WTC11 (cell line): Measurements from ENCODE around the gene RXRB. TPM values are rescaled to one million over a fixed set of nuclear protein-coding genes. Genes with fewer than 3 reads are reported as not detected.

ENCODE experiments used
- ATAC-seq: fragments of 200-7000 bp; cut with Tn5 transposase; 2 replicates; pipeline ENCODE4 v1.10.0; 2021; ENCODE audit warnings: mild to moderate bottlenecking, moderate library complexity
- CTCF ChIA-PET: fragments of 300-600 bp; sonication (Branson Sonifier 250); formaldehyde crosslinking; loops from one replicate; lab custom pipeline; 2021; ENCODE audit warnings: antibody characterized with exemption; lab: Charles Lee
- POLR2A ChIA-PET: fragments of 350-600 bp; sonication (Branson Sonifier 250); formaldehyde crosslinking; loops from one replicate; lab custom pipeline; 2021; ENCODE audit warnings: antibody characterized with exemption; lab: Charles Lee
- DNase-seq: peaks from one replicate; pipeline ENCODE4 v3.0.0; 2021; ENCODE audit warnings: low spot score
- H3K27ac Mint-ChIP-seq: 2 replicates; pipeline ENCODE4 v1.8.0; 2021; ENCODE audit warnings: mixed read lengths
- H3K27me3 Mint-ChIP-seq: 2 replicates; pipeline ENCODE4 v1.8.0; 2021; ENCODE audit warnings: low read depth, mild to moderate bottlenecking, moderate library complexity, mixed read lengths
- H3K36me3 Mint-ChIP-seq: 2 replicates; pipeline ENCODE4 v1.8.0; 2021; ENCODE audit warnings: mixed read lengths
- H3K4me1 Mint-ChIP-seq: 2 replicates; pipeline ENCODE4 v1.8.0; 2022; ENCODE audit warnings: mixed read lengths
- H3K4me3 Mint-ChIP-seq: 2 replicates; pipeline ENCODE4 v1.8.0; 2021; ENCODE audit warnings: mild to moderate bottlenecking, moderate library complexity, mixed read lengths
- H3K9me3 Mint-ChIP-seq: 2 replicates; pipeline ENCODE4 v1.8.0; 2021; ENCODE audit warnings: mixed read lengths
- CREM ChIP-seq: sonication (generic); formaldehyde crosslinking; IDR thresholded peaks from 2 replicates; pipeline ENCODE4 v1.8.1; 2022; ENCODE audit warnings: mild to moderate bottlenecking, missing genetic modification reagents, moderate library complexity
- E2F5 ChIP-seq: sonication (generic); formaldehyde crosslinking; IDR thresholded peaks from 2 replicates; pipeline ENCODE4 v1.8.1; 2022; ENCODE audit warnings: mild to moderate bottlenecking, moderate library complexity, missing genetic modification reagents
- ELF4 ChIP-seq: sonication (generic); formaldehyde crosslinking; IDR thresholded peaks from 2 replicates; pipeline ENCODE4 v1.8.1; 2022; ENCODE audit warnings: low read depth, mild to moderate bottlenecking, moderate library complexity, missing genetic modification reagents
- EMX1 ChIP-seq: fragments of 250-450 bp; sonication (Bioruptor Pico); IDR thresholded peaks from 2 replicates; pipeline ENCODE4 v1.8.0; 2021; ENCODE audit warnings: mild to moderate bottlenecking
- ESRRA ChIP-seq: sonication (generic); formaldehyde crosslinking; IDR thresholded peaks from 2 replicates; pipeline ENCODE4 v1.8.1; 2022; ENCODE audit warnings: mild to moderate bottlenecking, missing genetic modification reagents, borderline replicate concordance
- FOXP1 ChIP-seq: sonication (generic); formaldehyde crosslinking; IDR thresholded peaks from 2 replicates; pipeline ENCODE4 v1.8.0; 2022; ENCODE audit warnings: missing genetic modification reagents, mild to moderate bottlenecking, moderate library complexity, borderline replicate concordance
- FOXP4 ChIP-seq: sonication (generic); formaldehyde crosslinking; IDR thresholded peaks from 2 replicates; pipeline ENCODE4 v1.8.0; 2022; ENCODE audit warnings: mild to moderate bottlenecking, missing genetic modification reagents
- MXD4 ChIP-seq: fragments of 250-450 bp; sonication (Bioruptor Pico); IDR thresholded peaks from 2 replicates; pipeline ENCODE4 v1.8.0; 2021; ENCODE audit warnings: mild to moderate bottlenecking, moderate library complexity, borderline replicate concordance
- NR1H2 ChIP-seq: sonication (generic); formaldehyde crosslinking; IDR thresholded peaks from 2 replicates; pipeline ENCODE4 v1.9.0; 2021; ENCODE audit warnings: mild to moderate bottlenecking, moderate library complexity, missing genetic modification reagents
- PRRX2 ChIP-seq: fragments of 250-450 bp; sonication (Bioruptor Pico); IDR thresholded peaks from 2 replicates; pipeline ENCODE4 v1.8.0; 2021; ENCODE audit warnings: mild to moderate bottlenecking
- RELA ChIP-seq: sonication (generic); formaldehyde crosslinking; IDR thresholded peaks from 2 replicates; pipeline ENCODE4 v1.8.1; 2022; ENCODE audit warnings: missing genetic modification reagents, mild to moderate bottlenecking, borderline replicate concordance
- SOX15 ChIP-seq: fragments of 250-450 bp; sonication (Bioruptor Pico); IDR thresholded peaks from 2 replicates; pipeline ENCODE4 v1.9.0; 2021; ENCODE audit warnings: mild to moderate bottlenecking
- SP1 ChIP-seq: sonication (generic); formaldehyde crosslinking; conservative IDR thresholded peaks from 2 replicates; pipeline ENCODE4 v1.8.1; 2022; ENCODE audit warnings: missing genetic modification reagents
- TCF7 ChIP-seq: sonication (generic); formaldehyde crosslinking; IDR thresholded peaks from 2 replicates; pipeline ENCODE4 v1.8.0; 2022; ENCODE audit warnings: mild to moderate bottlenecking, low read depth, missing genetic modification reagents, moderate library complexity
- TEAD4 ChIP-seq: sonication (generic); formaldehyde crosslinking; IDR thresholded peaks from 2 replicates; pipeline ENCODE4 v1.8.0; 2022; ENCODE audit warnings: mild to moderate bottlenecking, missing genetic modification reagents
- ZNF121 ChIP-seq: sonication (generic); formaldehyde crosslinking; IDR thresholded peaks from 2 replicates; pipeline ENCODE4 v1.8.0; 2023; ENCODE audit warnings: missing genetic modification reagents
- ZNF138 ChIP-seq: sonication (generic); formaldehyde crosslinking; conservative IDR thresholded peaks from 2 replicates; pipeline ENCODE4 v1.8.1; 2022; ENCODE audit warnings: mild to moderate bottlenecking, moderate library complexity, missing genetic modification reagents
- ZNF219 ChIP-seq: sonication (generic); formaldehyde crosslinking; IDR thresholded peaks from 2 replicates; pipeline ENCODE4 v1.8.0; 2023; ENCODE audit warnings: missing genetic modification reagents, mild to moderate bottlenecking, borderline replicate concordance
- ZNF396 ChIP-seq: fragments of 250-450 bp; sonication (Bioruptor Pico); IDR thresholded peaks from 2 replicates; pipeline ENCODE4 v1.8.0; 2021; ENCODE audit warnings: mild to moderate bottlenecking, moderate library complexity, borderline replicate concordance
- total RNA-seq: library from RNA; stranded (reverse); gene quantifications from 3 replicates; pipeline ENCODE4 v1.2.3, GENCODE V29; 2021
- TF ChIP-seq, protein P1 (sequence below): sonication (generic); formaldehyde crosslinking; IDR thresholded peaks from 2 replicates; pipeline ENCODE4 v1.8.1; 2023; ENCODE audit warnings: mild to moderate bottlenecking, missing genetic modification reagents, moderate library complexity
- TF ChIP-seq, protein P2 (sequence below): sonication (generic); formaldehyde crosslinking; IDR thresholded peaks from 2 replicates; pipeline ENCODE4 v1.8.0; 2023; ENCODE audit warnings: missing genetic modification reagents
- TF ChIP-seq, protein P3 (sequence below): sonication (generic); formaldehyde crosslinking; conservative IDR thresholded peaks from 2 replicates; pipeline ENCODE4 v1.8.1; 2023; ENCODE audit warnings: mild to moderate bottlenecking, low read depth, missing genetic modification reagents, moderate library complexity
- TF ChIP-seq, protein P4 (sequence below): sonication (generic); formaldehyde crosslinking; IDR thresholded peaks from 2 replicates; pipeline ENCODE4 v1.8.1; 2022; ENCODE audit warnings: low read depth, mild to moderate bottlenecking, moderate library complexity, missing genetic modification reagents, borderline replicate concordance

RXRB gene
- total RNA-seq, 1 experiment from 2014 or later = 24.5 TPM

GRCh38 chr6:33200219-33201146, at the start of gene RXRB, which contains the start of gene SLC39A7 (continued):
- TF ChIP-seq ELF4 (CRISPR knock-in tag) = 0 out of 2 replicates have a peak, but pooled peaks have one; percentile 1
- peak; percentile 75; the same call in 1 of the 2 replicates for TF ChIP-seq TCF7 (CRISPR knock-in tag)
- TF ChIP-seq ZNF396 (CRISPR knock-in tag) = no peak
- TF ChIP-seq E2F5 (CRISPR knock-in tag) = peak; percentile 45
- peak; percentile 38; the same call in 1 of the 2 replicates for TF ChIP-seq ZNF121 (CRISPR knock-in tag)
- TF ChIP-seq RELA (CRISPR knock-in tag) = peak; percentile 51; the same call in 1 of the 2 replicates
- TF ChIP-seq FOXP4 (CRISPR knock-in tag) = peak; percentile 87
- TF ChIP-seq EMX1 (CRISPR knock-in tag) = no peak
- TF ChIP-seq, protein P1, sequence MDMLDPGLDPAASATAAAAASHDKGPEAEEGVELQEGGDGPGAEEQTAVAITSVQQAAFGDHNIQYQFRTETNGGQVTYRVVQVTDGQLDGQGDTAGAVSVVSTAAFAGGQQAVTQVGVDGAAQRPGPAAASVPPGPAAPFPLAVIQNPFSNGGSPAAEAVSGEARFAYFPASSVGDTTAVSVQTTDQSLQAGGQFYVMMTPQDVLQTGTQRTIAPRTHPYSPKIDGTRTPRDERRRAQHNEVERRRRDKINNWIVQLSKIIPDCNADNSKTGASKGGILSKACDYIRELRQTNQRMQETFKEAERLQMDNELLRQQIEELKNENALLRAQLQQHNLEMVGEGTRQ (CRISPR knock-in tag) = no peak
- no peak for TF ChIP-seq SOX15 (CRISPR knock-in tag)
- TF ChIP-seq MXD4 = no peak
- peak; percentile 97 for TF ChIP-seq FOXP1 (CRISPR knock-in tag)
- TF ChIP-seq, protein P2, sequence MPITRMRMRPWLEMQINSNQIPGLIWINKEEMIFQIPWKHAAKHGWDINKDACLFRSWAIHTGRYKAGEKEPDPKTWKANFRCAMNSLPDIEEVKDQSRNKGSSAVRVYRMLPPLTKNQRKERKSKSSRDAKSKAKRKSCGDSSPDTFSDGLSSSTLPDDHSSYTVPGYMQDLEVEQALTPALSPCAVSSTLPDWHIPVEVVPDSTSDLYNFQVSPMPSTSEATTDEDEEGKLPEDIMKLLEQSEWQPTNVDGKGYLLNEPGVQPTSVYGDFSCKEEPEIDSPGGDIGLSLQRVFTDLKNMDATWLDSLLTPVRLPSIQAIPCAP (CRISPR knock-in tag) = peak; percentile 63; the same call in 1 of the 2 replicates
- TF ChIP-seq SP1 (CRISPR knock-in tag) = peak; percentile 88
- no peak for TF ChIP-seq NR1H2 (CRISPR knock-in tag)
- TF ChIP-seq TEAD4 (CRISPR knock-in tag) = no peak

DNA sequence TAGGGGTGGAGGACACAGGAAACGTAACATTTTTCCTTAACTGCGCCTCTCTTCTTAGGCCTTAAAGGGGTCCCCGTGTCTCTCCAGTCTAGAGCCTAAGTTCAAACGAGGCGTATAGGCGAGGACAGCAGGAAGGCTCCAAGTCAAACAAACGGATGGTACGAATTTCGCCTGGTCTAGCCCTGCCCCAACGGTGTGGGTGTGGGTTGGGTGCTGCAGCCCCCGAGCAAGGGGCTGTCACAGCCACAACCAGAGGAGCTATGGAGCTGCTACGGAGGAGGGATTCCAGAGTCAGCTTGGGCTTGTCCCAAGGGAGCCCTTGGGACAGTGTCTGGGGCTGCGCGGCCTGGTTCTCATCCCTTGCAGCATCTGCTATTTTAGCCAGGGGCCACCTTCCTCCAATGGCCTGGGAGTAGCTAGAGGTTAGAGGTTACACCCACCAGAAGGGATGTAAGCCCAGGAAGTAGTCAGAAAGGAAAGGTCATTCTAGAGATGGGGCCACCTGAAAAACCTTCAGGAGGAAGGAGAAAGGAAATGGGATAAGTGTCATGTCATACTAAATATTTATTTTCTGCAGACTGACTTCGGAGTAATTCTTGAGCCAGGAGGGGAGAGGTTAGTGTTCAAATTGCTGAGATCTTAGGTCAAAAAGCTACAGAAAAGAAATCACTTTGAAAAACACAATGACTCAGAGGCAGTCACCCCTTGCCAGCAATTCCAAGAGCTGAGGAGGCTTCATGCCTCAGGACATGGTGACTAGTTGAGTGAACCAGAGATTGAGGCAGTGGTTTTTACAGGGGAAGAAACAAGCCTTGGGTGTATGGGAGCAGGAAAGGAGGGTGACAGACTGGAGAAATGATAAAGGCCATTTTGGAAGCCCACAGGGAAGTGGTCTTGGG, 49.5 kb upstream of the RXRB start:
- Mint-ChIP-seq H3K4me1 (peaks cover 18% of the 10 kb centered on the region), H3K36me3 (peaks cover 15% of the 10 kb centered on the region), H3K4me3 (peak overlapping the region; percentile 86), H3K9me3 (no peaks in the 10 kb centered on the region), H3K27me3 (peaks cover 26% of the 10 kb centered on the region), H3K27ac (peak overlapping the region; percentile 87)
- DNase-seq = no peak
- ChIA-PET CTCF (interaction anchor here (1.0 to 5.2 kb wide), 21 partner anchors 10 to 266 kb away, joined by 3 to 83 read pairs (median 10); partner anchors contain the start of genes B3GALT4, HSD17B8, PFDN6 and RGL2), POLR2A (interaction anchor here (0.5 to 2.0 kb wide), 8 partner anchors 22 to 279 kb away, joined by 3 to 11 read pairs (median 4); partner anchors contain the start of genes B3GALT4, RPS18, RXRB and SLC39A7)
- TF ChIP-seq TCF7 (CRISPR knock-in tag) (no peak), ZNF138 (CRISPR knock-in tag) (no peak), ESRRA (no peak), SOX15 (CRISPR knock-in tag) (no peak), CREM (CRISPR knock-in tag) (no peak), PRRX2 (CRISPR knock-in tag) (no peak), ZNF219 (CRISPR knock-in tag) (no peak)
- TF ChIP-seq, protein P3, sequence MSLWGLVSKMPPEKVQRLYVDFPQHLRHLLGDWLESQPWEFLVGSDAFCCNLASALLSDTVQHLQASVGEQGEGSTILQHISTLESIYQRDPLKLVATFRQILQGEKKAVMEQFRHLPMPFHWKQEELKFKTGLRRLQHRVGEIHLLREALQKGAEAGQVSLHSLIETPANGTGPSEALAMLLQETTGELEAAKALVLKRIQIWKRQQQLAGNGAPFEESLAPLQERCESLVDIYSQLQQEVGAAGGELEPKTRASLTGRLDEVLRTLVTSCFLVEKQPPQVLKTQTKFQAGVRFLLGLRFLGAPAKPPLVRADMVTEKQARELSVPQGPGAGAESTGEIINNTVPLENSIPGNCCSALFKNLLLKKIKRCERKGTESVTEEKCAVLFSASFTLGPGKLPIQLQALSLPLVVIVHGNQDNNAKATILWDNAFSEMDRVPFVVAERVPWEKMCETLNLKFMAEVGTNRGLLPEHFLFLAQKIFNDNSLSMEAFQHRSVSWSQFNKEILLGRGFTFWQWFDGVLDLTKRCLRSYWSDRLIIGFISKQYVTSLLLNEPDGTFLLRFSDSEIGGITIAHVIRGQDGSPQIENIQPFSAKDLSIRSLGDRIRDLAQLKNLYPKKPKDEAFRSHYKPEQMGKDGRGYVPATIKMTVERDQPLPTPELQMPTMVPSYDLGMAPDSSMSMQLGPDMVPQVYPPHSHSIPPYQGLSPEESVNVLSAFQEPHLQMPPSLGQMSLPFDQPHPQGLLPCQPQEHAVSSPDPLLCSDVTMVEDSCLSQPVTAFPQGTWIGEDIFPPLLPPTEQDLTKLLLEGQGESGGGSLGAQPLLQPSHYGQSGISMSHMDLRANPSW (CRISPR knock-in tag) = no peak
- TF ChIP-seq, protein P4, sequence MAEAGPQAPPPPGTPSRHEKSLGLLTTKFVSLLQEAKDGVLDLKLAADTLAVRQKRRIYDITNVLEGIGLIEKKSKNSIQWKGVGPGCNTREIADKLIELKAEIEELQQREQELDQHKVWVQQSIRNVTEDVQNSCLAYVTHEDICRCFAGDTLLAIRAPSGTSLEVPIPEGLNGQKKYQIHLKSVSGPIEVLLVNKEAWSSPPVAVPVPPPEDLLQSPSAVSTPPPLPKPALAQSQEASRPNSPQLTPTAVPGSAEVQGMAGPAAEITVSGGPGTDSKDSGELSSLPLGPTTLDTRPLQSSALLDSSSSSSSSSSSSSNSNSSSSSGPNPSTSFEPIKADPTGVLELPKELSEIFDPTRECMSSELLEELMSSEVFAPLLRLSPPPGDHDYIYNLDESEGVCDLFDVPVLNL (CRISPR knock-in tag) = no peak
- no peak; the same call in none of the 2 replicates for ATAC-seq
